Umbilical cord (tissue), 2 donors: ENCODE measurements around the gene BTAF1. TPM values are rescaled to one million over a fixed set of nuclear protein-coding genes. Genes with fewer than 3 reads are reported as not detected.

Experiments
- DNase-seq: peaks from one replicate; pipeline ENCODE4 v3.0.0-alpha.2; 2015; ENCODE audit warnings: low spot score
- total RNA-seq: library from RNA; depleted of rRNA; stranded (reverse); fragments of >200 nt; gene quantifications from one replicate; pipeline ENCODE4 v1.2.3, GENCODE V29; 2014; ENCODE audit warnings: low replicate concordance; ENCODE audit not compliant: insufficient read depth

BTAF1 gene
- total RNA-seq, 1 donor from 2014 or later: 65.0 TPM

DNA sequence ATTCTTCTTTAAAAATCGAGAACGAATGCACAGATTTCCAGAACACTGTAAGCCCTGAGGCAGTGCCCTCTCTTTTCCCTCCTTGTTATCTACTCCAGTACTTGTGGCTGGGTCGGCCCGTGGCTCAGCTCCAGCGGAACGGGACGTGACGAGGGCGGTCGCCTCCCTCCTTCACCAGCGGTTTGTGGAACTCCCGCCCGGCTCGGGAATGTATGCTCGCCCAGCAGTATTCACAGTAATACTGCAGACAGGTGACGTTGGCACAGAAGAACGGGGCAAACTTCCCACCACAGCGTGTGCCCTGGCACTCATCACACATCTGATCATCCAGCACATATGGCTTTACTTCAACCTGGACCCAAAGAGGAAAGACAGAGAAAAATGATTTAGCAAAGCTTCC lies 128.5 kb downstream of the BTAF1 start:
- DNase-seq: no peak

GRCh38 chr10:92052741-92053140 lies 129.2 kb downstream of the BTAF1 start:
- DNase-seq: no peak

DNA sequence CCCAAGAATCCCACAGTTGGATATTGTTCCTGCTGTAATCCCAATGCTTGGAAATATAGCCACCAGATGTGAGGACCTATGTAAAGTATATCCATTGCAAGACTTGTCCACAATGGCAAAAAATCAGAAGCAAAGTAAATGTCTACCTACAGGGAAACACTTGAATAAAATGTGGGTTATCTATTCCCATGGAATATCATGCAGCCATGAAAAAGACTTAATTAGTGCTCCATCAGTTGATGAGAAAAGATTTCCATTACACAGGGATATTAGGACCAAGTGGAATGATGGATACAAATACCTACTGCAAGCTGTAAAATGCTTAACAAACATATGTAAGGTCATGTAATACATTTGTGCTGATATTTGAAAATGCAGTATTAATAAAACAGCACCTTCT lies 131.2 kb downstream of the BTAF1 start:
- DNase-seq: no peak

GRCh38 chr10:92062273-92062672 lies 138.7 kb downstream of the BTAF1 start:
- DNase-seq: no peak

- no peak for DNase-seq
Observed at GRCh38 chr10:92064506-92064905, 140.9 kb downstream of the BTAF1 start.

GRCh38 chr10:92066386-92066785 lies 142.8 kb downstream of the BTAF1 start:
- no peak for DNase-seq

- DNase-seq: no peak
Observed at GRCh38 chr10:92068900-92069299, 145.3 kb downstream of the BTAF1 start.

GRCh38 chr10:92074126-92074887 lies 150.7 kb downstream of the BTAF1 start:
- DNase-seq: no peak

- DNase-seq: no peak
Observed at GRCh38 chr10:92075829-92076228, 152.3 kb downstream of the BTAF1 start.

- no peak for DNase-seq
Observed at GRCh38 chr10:92076722-92077121, 153.2 kb downstream of the BTAF1 start.

- DNase-seq: no peak
Observed at GRCh38 chr10:92079003-92079402, 155.4 kb downstream of the BTAF1 start.

Other genes with a start within 250 kb of the BTAF1 start
- gene TNKS2, start 125.3 kb upstream of the BTAF1 start, total RNA-seq: 47.7 TPM
- 1.2 TPM for gene FGFBP3, start 14.3 kb upstream of the BTAF1 start, total RNA-seq